Chondrocyte (in vitro differentiated cells): ENCODE results near the gene ARHGDIB. TPM values are rescaled to one million over a fixed set of nuclear protein-coding genes. Genes with fewer than 3 reads are reported as not detected.

Experiments
- DNase-seq: peaks from one replicate; pipeline ENCODE4 v3.0.0; 2021; ENCODE audit warnings: mixed read lengths, low spot score
- H3K27ac Mint-ChIP-seq: one replicate; pipeline ENCODE4 v1.8.0; 2021; ENCODE audit warnings: mild to moderate bottlenecking, moderate library complexity, mixed read lengths; ENCODE audit not compliant: unreplicated experiment
- H3K27me3 Mint-ChIP-seq: 2 replicates; pipeline ENCODE4 v1.8.0; 2021; ENCODE audit warnings: low read depth, mixed read lengths
- H3K36me3 Mint-ChIP-seq: 2 replicates; pipeline ENCODE4 v1.8.0; 2021; ENCODE audit warnings: low read depth, mixed read lengths
- H3K4me1 Mint-ChIP-seq: 2 replicates; pipeline ENCODE4 v1.8.0; 2021; ENCODE audit warnings: low read depth, mild to moderate bottlenecking, mixed read lengths
- H3K4me3 Mint-ChIP-seq: one replicate; pipeline ENCODE4 v1.8.0; 2021; ENCODE audit warnings: mild to moderate bottlenecking, moderate library complexity, mixed read lengths; ENCODE audit not compliant: unreplicated experiment
- H3K9me3 Mint-ChIP-seq: 2 replicates; pipeline ENCODE4 v1.8.0; 2021; ENCODE audit warnings: low read depth, mixed read lengths
- total RNA-seq: library from RNA; stranded (reverse); gene quantifications from 3 replicates; pipeline ENCODE4 v1.2.1, GENCODE V29; 2021
- TF ChIP-seq, protein P1 (sequence below): fragments of 200-600 bp; sonication (generic); IDR thresholded peaks from 2 replicates; pipeline ENCODE4 v1.5.0; 2021; ENCODE audit warnings: antibody characterized with exemption, mild to moderate bottlenecking, moderate library complexity

ARHGDIB gene
- total RNA-seq, 1 donor from 2014 or later, result 5.2 TPM

- no peaks in the 10 kb centered on the region for H3K36me3 Mint-ChIP-seq
- DNase-seq, result no peak
- no peak overlapping the region for H3K4me3 Mint-ChIP-seq
- peaks cover 42% of the 10 kb centered on the region for H3K4me1 Mint-ChIP-seq
- H3K9me3 Mint-ChIP-seq, result no peaks in the 10 kb centered on the region
- no peaks in the 10 kb centered on the region for H3K27me3 Mint-ChIP-seq
- H3K27ac Mint-ChIP-seq, result peak overlapping the region; percentile 45
- TF ChIP-seq, protein P1, sequence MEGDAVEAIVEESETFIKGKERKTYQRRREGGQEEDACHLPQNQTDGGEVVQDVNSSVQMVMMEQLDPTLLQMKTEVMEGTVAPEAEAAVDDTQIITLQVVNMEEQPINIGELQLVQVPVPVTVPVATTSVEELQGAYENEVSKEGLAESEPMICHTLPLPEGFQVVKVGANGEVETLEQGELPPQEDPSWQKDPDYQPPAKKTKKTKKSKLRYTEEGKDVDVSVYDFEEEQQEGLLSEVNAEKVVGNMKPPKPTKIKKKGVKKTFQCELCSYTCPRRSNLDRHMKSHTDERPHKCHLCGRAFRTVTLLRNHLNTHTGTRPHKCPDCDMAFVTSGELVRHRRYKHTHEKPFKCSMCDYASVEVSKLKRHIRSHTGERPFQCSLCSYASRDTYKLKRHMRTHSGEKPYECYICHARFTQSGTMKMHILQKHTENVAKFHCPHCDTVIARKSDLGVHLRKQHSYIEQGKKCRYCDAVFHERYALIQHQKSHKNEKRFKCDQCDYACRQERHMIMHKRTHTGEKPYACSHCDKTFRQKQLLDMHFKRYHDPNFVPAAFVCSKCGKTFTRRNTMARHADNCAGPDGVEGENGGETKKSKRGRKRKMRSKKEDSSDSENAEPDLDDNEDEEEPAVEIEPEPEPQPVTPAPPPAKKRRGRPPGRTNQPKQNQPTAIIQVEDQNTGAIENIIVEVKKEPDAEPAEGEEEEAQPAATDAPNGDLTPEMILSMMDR, result no peak
These were observed 2.9 kb downstream of the ARHGDIB start for GRCh38 chr12:14958361-14959125.

GRCh38 chr12:14957551-14958168 is 3.7 kb downstream of the ARHGDIB start:
- Mint-ChIP-seq H3K27me3 (no peaks in the 10 kb centered on the region), H3K4me1 (peaks cover 48% of the 10 kb centered on the region), H3K36me3 (no peaks in the 10 kb centered on the region), H3K27ac (peak overlapping the region; percentile 27), H3K4me3 (no peak overlapping the region), H3K9me3 (no peaks in the 10 kb centered on the region)
- no peak for DNase-seq
- TF ChIP-seq, protein P1, result no peak

DNA sequence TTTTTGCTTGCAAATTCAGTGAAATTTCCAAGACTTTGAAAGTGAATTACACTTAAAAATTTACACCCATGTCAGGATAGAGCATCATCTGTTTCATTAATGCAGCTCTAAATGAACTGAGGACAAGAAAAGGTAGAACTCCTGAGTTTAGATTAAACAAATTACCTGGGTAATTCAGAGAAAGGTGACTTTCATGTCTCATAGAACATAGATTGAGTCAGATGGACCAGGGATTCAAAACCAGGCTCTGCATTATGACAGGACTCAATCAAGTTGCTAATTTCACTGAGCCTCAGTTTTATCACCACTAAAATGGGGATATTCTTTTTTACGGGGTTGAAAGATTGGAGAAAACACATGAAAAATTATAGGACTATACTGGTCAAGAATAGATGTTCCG is 4.5 kb downstream of the ARHGDIB start:
- no peak overlapping the region for H3K27ac Mint-ChIP-seq
- no peak overlapping the region for H3K4me3 Mint-ChIP-seq
- H3K36me3 Mint-ChIP-seq, result no peaks in the 10 kb centered on the region
- DNase-seq, result no peak
- no peaks in the 10 kb centered on the region for H3K27me3 Mint-ChIP-seq
- TF ChIP-seq, protein P1, result no peak
- H3K9me3 Mint-ChIP-seq, result no peaks in the 10 kb centered on the region
- peaks cover 55% of the 10 kb centered on the region for H3K4me1 Mint-ChIP-seq

DNA sequence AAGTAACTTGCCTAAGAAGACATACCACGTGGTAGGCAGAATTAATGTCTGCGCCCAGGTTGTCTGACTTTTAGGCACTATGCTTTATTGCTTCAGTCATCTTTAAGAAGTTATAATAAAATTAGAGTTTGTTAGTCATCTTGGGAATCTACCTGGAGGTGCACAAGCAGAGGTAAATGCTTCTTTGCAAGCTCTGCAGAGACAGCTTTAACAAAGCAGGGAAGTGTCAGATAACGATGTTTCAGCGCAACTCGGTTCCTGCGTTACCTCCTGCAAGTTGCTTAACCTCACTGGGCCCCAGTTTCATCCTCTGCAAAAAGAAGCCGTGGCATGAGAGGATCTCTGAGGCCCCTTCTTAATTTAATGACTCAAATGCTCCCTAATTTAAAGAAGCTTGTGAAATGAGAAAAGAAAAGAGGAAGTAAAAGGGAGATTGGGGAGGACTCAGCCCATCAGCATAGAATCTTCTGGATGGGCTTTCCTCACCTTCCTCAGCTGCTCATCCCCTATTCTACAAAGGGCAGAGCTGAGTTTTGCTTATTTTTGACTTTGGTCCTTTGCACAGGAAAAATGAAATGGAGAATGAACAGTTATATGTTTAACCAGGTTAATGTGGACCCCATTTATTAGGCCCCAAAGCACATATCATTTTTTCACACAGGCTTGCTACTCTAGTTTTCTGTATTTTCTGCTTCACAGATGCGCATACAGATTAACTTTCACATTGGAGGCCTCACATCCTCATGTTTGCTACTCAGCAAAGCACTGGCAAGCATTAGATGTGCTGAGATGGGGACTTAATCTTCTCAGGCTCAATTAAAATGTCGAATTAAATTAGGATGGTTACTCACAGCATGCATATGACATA is 5.1 kb downstream of the ARHGDIB start:
- Mint-ChIP-seq H3K4me3 (no peak overlapping the region), H3K27ac (no peak overlapping the region), H3K27me3 (no peaks in the 10 kb centered on the region), H3K4me1 (peaks cover 57% of the 10 kb centered on the region), H3K9me3 (no peaks in the 10 kb centered on the region), H3K36me3 (no peaks in the 10 kb centered on the region)
- TF ChIP-seq, protein P1, result no peak
- no peak for DNase-seq

DNA sequence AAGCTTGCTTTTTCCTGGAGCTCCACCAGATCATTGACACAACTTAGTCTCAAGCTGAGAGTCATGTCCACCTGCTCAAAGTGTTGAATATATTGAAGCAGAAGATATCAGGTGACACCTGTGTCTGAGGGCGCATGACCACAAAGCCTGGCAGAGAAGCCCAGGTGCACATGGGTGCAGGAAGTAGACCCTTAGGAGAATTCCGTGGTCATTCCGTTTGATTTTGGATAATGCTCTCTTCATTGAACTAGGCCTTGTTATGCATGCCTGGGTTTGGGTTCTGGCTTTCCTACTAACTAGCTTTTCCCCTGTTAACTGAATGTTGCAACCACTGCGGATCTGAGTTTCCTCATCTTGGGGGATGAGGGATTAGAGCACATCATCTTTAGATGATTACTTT is 7.1 kb downstream of the ARHGDIB start:
- Mint-ChIP-seq H3K4me1 (peaks cover 54% of the 10 kb centered on the region), H3K4me3 (no peak overlapping the region), H3K27me3 (no peaks in the 10 kb centered on the region), H3K9me3 (no peaks in the 10 kb centered on the region), H3K27ac (no peak overlapping the region), H3K36me3 (no peaks in the 10 kb centered on the region)
- DNase-seq, result no peak
- TF ChIP-seq, protein P1, result no peak
